Right lobe of liver (tissue), 4 donors: ENCODE results near the gene MCEMP1.

ENCODE experiments used
- POLR2A ChIP-seq: fragments of 450-650 bp; IDR thresholded peaks from one replicate; pipeline ENCODE4 v1.6.1; 2017; ENCODE audit warnings: antibody characterized with exemption, mild to moderate bottlenecking
- TF ChIP-seq, protein P1 (sequence below), 4 donors: fragments of 200-600 bp in 3 of 4; fragments of 450-650 bp in 1 of 4; IDR thresholded peaks; one replicate each; pipeline versions ENCODE4 v1.5.1 to v1.8.0; 2016 to 2022; ENCODE audit warnings: antibody characterized with exemption in 4 of 4, mild to moderate bottlenecking in 2 of 4
- donor health status: DM: no; HTN: no; CAD: no.
- donor health status: DM: no; HTN: no; CAD: no.
- donor health status: DM: no; HTN: yes; CAD: no.

DNA sequence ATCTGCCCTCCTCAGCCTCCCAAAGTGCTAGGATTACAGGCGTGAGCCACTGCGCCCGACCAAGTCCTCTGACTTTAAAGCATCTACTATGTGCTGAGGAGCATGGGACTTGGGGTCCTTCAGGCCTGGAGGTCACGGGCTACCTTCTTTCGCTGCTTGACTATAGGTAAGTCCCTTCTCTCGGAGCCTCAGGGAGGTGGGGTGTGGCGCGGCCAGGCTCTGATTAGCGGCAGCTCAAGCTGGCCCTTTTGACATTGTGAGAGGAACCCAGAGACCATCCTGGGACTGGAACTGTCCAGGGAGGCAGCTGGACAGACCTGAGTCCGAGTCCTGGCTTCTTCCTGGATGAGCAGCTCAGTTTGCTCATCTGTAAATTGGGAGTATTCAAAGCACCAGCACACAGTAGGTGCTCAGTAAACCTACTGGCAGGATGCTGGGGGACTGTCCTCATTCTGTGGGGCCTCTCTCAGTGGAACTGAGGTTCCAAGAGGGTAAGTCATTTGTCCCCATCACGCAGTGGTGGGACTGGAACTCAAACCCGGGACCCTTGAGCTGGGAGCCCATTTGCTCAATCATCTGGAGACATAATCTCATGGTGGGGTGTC is 24.3 kb downstream of the MCEMP1 start:
- TF ChIP-seq, protein P1, sequence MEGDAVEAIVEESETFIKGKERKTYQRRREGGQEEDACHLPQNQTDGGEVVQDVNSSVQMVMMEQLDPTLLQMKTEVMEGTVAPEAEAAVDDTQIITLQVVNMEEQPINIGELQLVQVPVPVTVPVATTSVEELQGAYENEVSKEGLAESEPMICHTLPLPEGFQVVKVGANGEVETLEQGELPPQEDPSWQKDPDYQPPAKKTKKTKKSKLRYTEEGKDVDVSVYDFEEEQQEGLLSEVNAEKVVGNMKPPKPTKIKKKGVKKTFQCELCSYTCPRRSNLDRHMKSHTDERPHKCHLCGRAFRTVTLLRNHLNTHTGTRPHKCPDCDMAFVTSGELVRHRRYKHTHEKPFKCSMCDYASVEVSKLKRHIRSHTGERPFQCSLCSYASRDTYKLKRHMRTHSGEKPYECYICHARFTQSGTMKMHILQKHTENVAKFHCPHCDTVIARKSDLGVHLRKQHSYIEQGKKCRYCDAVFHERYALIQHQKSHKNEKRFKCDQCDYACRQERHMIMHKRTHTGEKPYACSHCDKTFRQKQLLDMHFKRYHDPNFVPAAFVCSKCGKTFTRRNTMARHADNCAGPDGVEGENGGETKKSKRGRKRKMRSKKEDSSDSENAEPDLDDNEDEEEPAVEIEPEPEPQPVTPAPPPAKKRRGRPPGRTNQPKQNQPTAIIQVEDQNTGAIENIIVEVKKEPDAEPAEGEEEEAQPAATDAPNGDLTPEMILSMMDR (IDR thresholded peaks at IDR 0.05): no peak
- TF ChIP-seq POLR2A: no peak
